Measurements from ENCODE around the gene DAB1.

Gene DAB1

GRCh38 chr1:57316291-57316690 lies 107.6 kb downstream of the DAB1 start:
- H3K4me2 ChIP-seq (ENCODE audit: low read length), result no peak overlapping the region

GRCh38 chr1:57312869-57313268 lies 111.0 kb downstream of the DAB1 start:
- H3K9ac ChIP-seq (ENCODE audit: low read length), result no peak overlapping the region
- no peak overlapping the region for H3K4me2 ChIP-seq (ENCODE audit: low read length)
- no peaks in the 10 kb centered on the region for H3K79me2 ChIP-seq (ENCODE audit: insufficient read depth, low read length)
- H3K4me1 ChIP-seq (ENCODE audit: insufficient read depth, low read length, severe bottlenecking), result no peaks in the 10 kb centered on the region
- TF ChIP-seq, protein P1, sequence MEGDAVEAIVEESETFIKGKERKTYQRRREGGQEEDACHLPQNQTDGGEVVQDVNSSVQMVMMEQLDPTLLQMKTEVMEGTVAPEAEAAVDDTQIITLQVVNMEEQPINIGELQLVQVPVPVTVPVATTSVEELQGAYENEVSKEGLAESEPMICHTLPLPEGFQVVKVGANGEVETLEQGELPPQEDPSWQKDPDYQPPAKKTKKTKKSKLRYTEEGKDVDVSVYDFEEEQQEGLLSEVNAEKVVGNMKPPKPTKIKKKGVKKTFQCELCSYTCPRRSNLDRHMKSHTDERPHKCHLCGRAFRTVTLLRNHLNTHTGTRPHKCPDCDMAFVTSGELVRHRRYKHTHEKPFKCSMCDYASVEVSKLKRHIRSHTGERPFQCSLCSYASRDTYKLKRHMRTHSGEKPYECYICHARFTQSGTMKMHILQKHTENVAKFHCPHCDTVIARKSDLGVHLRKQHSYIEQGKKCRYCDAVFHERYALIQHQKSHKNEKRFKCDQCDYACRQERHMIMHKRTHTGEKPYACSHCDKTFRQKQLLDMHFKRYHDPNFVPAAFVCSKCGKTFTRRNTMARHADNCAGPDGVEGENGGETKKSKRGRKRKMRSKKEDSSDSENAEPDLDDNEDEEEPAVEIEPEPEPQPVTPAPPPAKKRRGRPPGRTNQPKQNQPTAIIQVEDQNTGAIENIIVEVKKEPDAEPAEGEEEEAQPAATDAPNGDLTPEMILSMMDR (IDR thresholded peaks at IDR 0.05; ENCODE audit: low read length), result no peak
- no peak for TF ChIP-seq EZH2 (IDR thresholded peaks at IDR 0.05; ENCODE audit: borderline replicate concordance, low read length)
- no peaks in the 10 kb centered on the region for H3K36me3 ChIP-seq (ENCODE audit: insufficient read depth, low read length)
- H3F3A ChIP-seq (ENCODE audit: insufficient read depth, low read length), result no peaks in the 10 kb centered on the region
- no peak overlapping the region for H2AFZ ChIP-seq (ENCODE audit: low read length)
- H3K4me3 ChIP-seq (ENCODE audit: low read depth, low read length, poor library complexity, severe bottlenecking), result no peak overlapping the region
- H3K9me3 ChIP-seq (ENCODE audit: low read length), result no peaks in the 10 kb centered on the region
- H3K27me3 ChIP-seq (ENCODE audit: insufficient read depth, low read length), result no peaks in the 10 kb centered on the region
- no peaks in the 10 kb centered on the region for H4K20me1 ChIP-seq (ENCODE audit: insufficient read depth, low read length)
- no peaks in the 10 kb centered on the region for H3K9me2 ChIP-seq (ENCODE audit: low read depth, low read length)
- H3K27ac ChIP-seq (ENCODE audit: low read depth, low read length, poor library complexity, severe bottlenecking), result no peak overlapping the region

More at GRCh38 chr1:57316291-57316690, 107.6 kb downstream of the DAB1 start:
- no peak overlapping the region for H3K9ac ChIP-seq (ENCODE audit: low read length)
- no peaks in the 10 kb centered on the region for H3F3A ChIP-seq (ENCODE audit: insufficient read depth, low read length)
- H3K27me3 ChIP-seq (ENCODE audit: insufficient read depth, low read length), result no peaks in the 10 kb centered on the region
- H4K20me1 ChIP-seq (ENCODE audit: insufficient read depth, low read length), result no peaks in the 10 kb centered on the region
- no peaks in the 10 kb centered on the region for H3K9me2 ChIP-seq (ENCODE audit: low read depth, low read length)
- no peaks in the 10 kb centered on the region for H3K36me3 ChIP-seq (ENCODE audit: insufficient read depth, low read length)
- H3K27ac ChIP-seq (ENCODE audit: low read depth, low read length, poor library complexity, severe bottlenecking), result no peak overlapping the region
- no peak overlapping the region for H2AFZ ChIP-seq (ENCODE audit: low read length)
- H3K9me3 ChIP-seq (ENCODE audit: low read length), result no peaks in the 10 kb centered on the region
- TF ChIP-seq, protein P1 (IDR thresholded peaks at IDR 0.05; ENCODE audit: low read length), result no peak
- TF ChIP-seq EZH2 (IDR thresholded peaks at IDR 0.05; ENCODE audit: borderline replicate concordance, low read length), result no peak
- H3K79me2 ChIP-seq (ENCODE audit: insufficient read depth, low read length), result no peaks in the 10 kb centered on the region
- H3K4me1 ChIP-seq (ENCODE audit: insufficient read depth, low read length, severe bottlenecking), result no peaks in the 10 kb centered on the region
- H3K4me3 ChIP-seq (ENCODE audit: low read depth, low read length, poor library complexity, severe bottlenecking), result no peak overlapping the region

GRCh38 chr1:57311411-57311810 lies 112.4 kb downstream of the DAB1 start:
- H3K4me1 ChIP-seq (ENCODE audit: insufficient read depth, low read length, severe bottlenecking), result no peaks in the 10 kb centered on the region
- H3K27me3 ChIP-seq (ENCODE audit: insufficient read depth, low read length), result no peaks in the 10 kb centered on the region
- TF ChIP-seq, protein P1 (IDR thresholded peaks at IDR 0.05; ENCODE audit: low read length), result no peak
- no peak for TF ChIP-seq EZH2 (IDR thresholded peaks at IDR 0.05; ENCODE audit: borderline replicate concordance, low read length)
- H4K20me1 ChIP-seq (ENCODE audit: insufficient read depth, low read length), result no peaks in the 10 kb centered on the region
- H3K9me2 ChIP-seq (ENCODE audit: low read depth, low read length), result no peaks in the 10 kb centered on the region
- no peaks in the 10 kb centered on the region for H3K9me3 ChIP-seq (ENCODE audit: low read length)
- no peaks in the 10 kb centered on the region for H3K79me2 ChIP-seq (ENCODE audit: insufficient read depth, low read length)
- H3K27ac ChIP-seq (ENCODE audit: low read depth, low read length, poor library complexity, severe bottlenecking), result no peak overlapping the region
- no peaks in the 10 kb centered on the region for H3K36me3 ChIP-seq (ENCODE audit: insufficient read depth, low read length)
- no peaks in the 10 kb centered on the region for H3F3A ChIP-seq (ENCODE audit: insufficient read depth, low read length)
- H2AFZ ChIP-seq (ENCODE audit: low read length), result no peak overlapping the region
- H3K4me2 ChIP-seq (ENCODE audit: low read length), result no peak overlapping the region
- H3K4me3 ChIP-seq (ENCODE audit: low read depth, low read length, poor library complexity, severe bottlenecking), result no peak overlapping the region
- H3K9ac ChIP-seq (ENCODE audit: low read length), result no peak overlapping the region

Measured in OCI-LY1 (cell line).